PC-3 (cell line): ENCODE data around the gene CADM3. TPM values are rescaled to one million over a fixed set of nuclear protein-coding genes. Genes with fewer than 3 reads are reported as not detected.
A peak's percentile ranks its signal among the peaks of the same experiment; 100 is the strongest.

ENCODE experiments used
- ATAC-seq: fragments of 200-7000 bp; cut with Tn5 transposase; 2 replicates; pipeline ENCODE4 v1.9.1; 2020; ENCODE audit warnings: mild to moderate bottlenecking, moderate library complexity
- BruUV-seq: library from RNA; stranded (reverse); fragments of 400-500 nt; replicated peaks from 2 replicates; lab custom pipeline; 2021; lab: Mats Ljungman, UMichigan
- CTCF ChIA-PET: fragments of 300-600 bp; sonication (Branson Sonifier 250); formaldehyde crosslinking; loops from one replicate; lab custom pipeline; 2022; ENCODE audit warnings: antibody characterized with exemption; lab: Charles Lee
- POLR2A ChIA-PET: fragments of 300-600 bp; sonication (Branson Sonifier 250); formaldehyde crosslinking; loops from one replicate; lab custom pipeline; 2022; ENCODE audit warnings: antibody characterized with exemption; ENCODE audit not compliant: unreplicated experiment; lab: Charles Lee
- DNase-seq: peaks from one replicate; pipeline ENCODE4 v3.0.0-alpha.2; 2015
- H2AFZ ChIP-seq: fragments of 300-600 bp; sonication (generic); 2 replicates; pipeline ENCODE4 v1.6.0; 2016; ENCODE audit warnings: antibody characterized with exemption, low read length
- H3F3A ChIP-seq: fragments of 300-600 bp; sonication (generic); one replicate; pipeline ENCODE4 v1.6.0; 2017; ENCODE audit warnings: antibody characterized with exemption, low read length, control low read depth, mild to moderate bottlenecking; ENCODE audit not compliant: unreplicated experiment
- H3K27ac ChIP-seq: fragments of 300-600 bp; sonication (generic); 2 replicates; pipeline ENCODE4 v1.5.1; 2016; ENCODE audit warnings: mild to moderate bottlenecking, low read length
- H3K27me3 ChIP-seq: fragments of 300-600 bp; sonication (generic); 2 replicates; pipeline ENCODE4 v1.6.1; 2016; ENCODE audit warnings: low read length, mixed read lengths
- H3K36me3 ChIP-seq: fragments of 300-600 bp; sonication (generic); 2 replicates; pipeline ENCODE4 v1.6.1; 2016; ENCODE audit warnings: low read depth, mixed run types, low read length, mixed read lengths
- H3K4me1 ChIP-seq: fragments of 300-600 bp; sonication (generic); 2 replicates; pipeline ENCODE4 v1.5.1; 2016; ENCODE audit warnings: low read length; ENCODE audit not compliant: insufficient read depth
- H3K4me2 ChIP-seq: fragments of 300-600 bp; sonication (generic); 2 replicates; pipeline ENCODE4 v1.6.0; 2016; ENCODE audit warnings: low read length
- H3K4me3 ChIP-seq: fragments of 300-600 bp; sonication (generic); 2 replicates; pipeline ENCODE4 v1.5.1; 2016; ENCODE audit warnings: mild to moderate bottlenecking, low read length, mixed read lengths
- H3K79me2 ChIP-seq: fragments of 300-600 bp; sonication (generic); 2 replicates; pipeline ENCODE4 v1.6.1; 2017; ENCODE audit warnings: low read length, mixed read lengths
- H3K9ac ChIP-seq: fragments of 300-600 bp; sonication (generic); 2 replicates; pipeline ENCODE4 v1.6.0; 2016; ENCODE audit warnings: mild to moderate bottlenecking, low read length
- H3K9me2 ChIP-seq: fragments of 300-600 bp; sonication (generic); replicated peaks from 2 replicates; pipeline ENCODE4 v1.6.1; 2016; ENCODE audit warnings: mixed run types, low read length, mixed read lengths
- H3K9me3 ChIP-seq: fragments of 300-600 bp; sonication (generic); 2 replicates; pipeline ENCODE4 v1.6.1; 2016; ENCODE audit warnings: low read length, mixed read lengths
- H4K20me1 ChIP-seq: fragments of 300-600 bp; sonication (generic); 2 replicates; pipeline ENCODE4 v1.6.1; 2016; ENCODE audit warnings: low read length, mixed read lengths
- EZH2 ChIP-seq: fragments of 300-600 bp; sonication (generic); IDR thresholded peaks from one replicate; pipeline ENCODE4 v1.6.1; 2017; ENCODE audit warnings: antibody characterized with exemption, mild to moderate bottlenecking, low read length; ENCODE audit not compliant: unreplicated experiment
- EZH2phosphoT487 ChIP-seq: fragments of 300-600 bp; sonication (generic); IDR thresholded peaks from 2 replicates; pipeline ENCODE4 v1.6.1; 2018; ENCODE audit warnings: mild to moderate bottlenecking, antibody characterized with exemption, low read length, borderline replicate concordance
- intact Hi-C: fragments of 100-400 bp; cut with micrococcal nuclease; formaldehyde crosslinking; loops from 2 replicates; pipeline ENCODE4 v1.9.0; 2023
- total RNA-seq: library from RNA; depleted of rRNA; stranded (reverse); fragments of >200 nt; gene quantifications from 2 replicates; pipeline ENCODE4 v1.2.3, GENCODE V29; 2014
- TF ChIP-seq, protein P1 (sequence below): fragments of 300-600 bp; sonication (generic); conservative IDR thresholded peaks from 2 replicates; pipeline ENCODE4 v1.5.1; 2017; ENCODE audit warnings: antibody characterized with exemption, low read depth, mild to moderate bottlenecking, low read length

Gene CADM3
- total RNA-seq, 1 experiment from 2014 or later = not detected

DNA sequence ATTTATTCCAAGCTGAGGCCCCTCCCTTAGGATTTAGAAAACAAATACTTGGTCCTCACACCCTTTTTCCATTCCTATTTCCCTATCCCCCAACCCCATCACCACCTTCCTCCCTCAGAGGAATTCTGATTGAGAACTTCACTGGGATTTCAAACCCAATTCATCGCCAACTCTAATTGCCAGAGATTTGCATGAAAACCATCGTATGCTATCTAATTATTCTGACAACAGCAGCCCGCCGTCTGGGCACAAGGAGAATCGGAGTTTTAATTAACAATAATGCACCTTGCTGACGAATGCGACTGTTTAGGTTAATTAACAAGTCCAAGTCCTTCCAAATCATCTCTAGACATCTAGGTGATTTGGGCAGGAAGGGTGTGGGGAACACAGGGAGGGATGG, 37.6 kb downstream of the CADM3 start:
- peaks cover 70% of the 10 kb centered on the region for H3K27me3 ChIP-seq
- H2AFZ ChIP-seq = no peak overlapping the region
- no peaks in the 10 kb centered on the region for H3K79me2 ChIP-seq
- no peaks in the 10 kb centered on the region for H3K36me3 ChIP-seq
- no peak overlapping the region for H3K27ac ChIP-seq
- ChIA-PET POLR2A (no interaction called here), CTCF (interaction anchor here (0.8 kb wide), 1 partner anchor 11 kb away, joined by 9 read pairs; no protein-coding TSS in a partner anchor)
- TF ChIP-seq, protein P1, sequence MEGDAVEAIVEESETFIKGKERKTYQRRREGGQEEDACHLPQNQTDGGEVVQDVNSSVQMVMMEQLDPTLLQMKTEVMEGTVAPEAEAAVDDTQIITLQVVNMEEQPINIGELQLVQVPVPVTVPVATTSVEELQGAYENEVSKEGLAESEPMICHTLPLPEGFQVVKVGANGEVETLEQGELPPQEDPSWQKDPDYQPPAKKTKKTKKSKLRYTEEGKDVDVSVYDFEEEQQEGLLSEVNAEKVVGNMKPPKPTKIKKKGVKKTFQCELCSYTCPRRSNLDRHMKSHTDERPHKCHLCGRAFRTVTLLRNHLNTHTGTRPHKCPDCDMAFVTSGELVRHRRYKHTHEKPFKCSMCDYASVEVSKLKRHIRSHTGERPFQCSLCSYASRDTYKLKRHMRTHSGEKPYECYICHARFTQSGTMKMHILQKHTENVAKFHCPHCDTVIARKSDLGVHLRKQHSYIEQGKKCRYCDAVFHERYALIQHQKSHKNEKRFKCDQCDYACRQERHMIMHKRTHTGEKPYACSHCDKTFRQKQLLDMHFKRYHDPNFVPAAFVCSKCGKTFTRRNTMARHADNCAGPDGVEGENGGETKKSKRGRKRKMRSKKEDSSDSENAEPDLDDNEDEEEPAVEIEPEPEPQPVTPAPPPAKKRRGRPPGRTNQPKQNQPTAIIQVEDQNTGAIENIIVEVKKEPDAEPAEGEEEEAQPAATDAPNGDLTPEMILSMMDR = no peak
- no peak for TF ChIP-seq EZH2
- H3K4me2 ChIP-seq = no peak overlapping the region
- no peaks in the 10 kb centered on the region for H4K20me1 ChIP-seq
- ATAC-seq = no peak
- no peak overlapping the region for H3K9ac ChIP-seq
- intact Hi-C loops = no loop called here
- no TSS peak for BruUV-seq
- H3K9me2 ChIP-seq = no peaks in the 10 kb centered on the region
- H3F3A ChIP-seq = no peaks in the 10 kb centered on the region
- DNase-seq = no peak
- H3K4me3 ChIP-seq = no peak overlapping the region
- no peaks in the 10 kb centered on the region for H3K9me3 ChIP-seq
- H3K4me1 ChIP-seq = peaks cover 4% of the 10 kb centered on the region; the same call in 1 of the 2 replicates

GRCh38 chr1:159211331-159212136, 40.1 kb downstream of the CADM3 start:
- TF ChIP-seq EZH2 = no peak
- TF ChIP-seq, protein P1 = peak; percentile 99
- no peak for TF ChIP-seq EZH2phosphoT487
- no peaks in the 10 kb centered on the region for H3K79me2 ChIP-seq
- 0 out of 2 replicates have a peak overlapping the region, but pooled peaks have one; percentile 2 for H3K4me2 ChIP-seq
- no peak overlapping the region for H3K9ac ChIP-seq
- no peaks in the 10 kb centered on the region for H3K36me3 ChIP-seq
- H3K27ac ChIP-seq = no peak overlapping the region
- H3K4me1 ChIP-seq = peaks cover 4% of the 10 kb centered on the region; the same call in 1 of the 2 replicates
- H3K27me3 ChIP-seq = peaks cover 46% of the 10 kb centered on the region
- ATAC-seq = peak; percentile 39; the same call in 1 of the 2 replicates
- no peaks in the 10 kb centered on the region for H4K20me1 ChIP-seq
- no peaks in the 10 kb centered on the region for H3K9me2 ChIP-seq
- no peaks in the 10 kb centered on the region for H3F3A ChIP-seq
- ChIA-PET CTCF (interaction anchor here (1.4 kb wide), 1 partner anchor 50 kb away, joined by 3 read pairs; no protein-coding TSS in a partner anchor), POLR2A (no interaction called here)
- no TSS peak for BruUV-seq
- DNase-seq = peak; percentile 73
- intact Hi-C loops = loop anchor here (2.0 to 5.0 kb wide), 3 partner anchors 79 to 681 kb away; no protein-coding TSS in a partner anchor
- H2AFZ ChIP-seq = no peak overlapping the region
- H3K9me3 ChIP-seq = no peaks in the 10 kb centered on the region
- no peak overlapping the region for H3K4me3 ChIP-seq
